Stimulated activated CD8-positive, alpha-beta memory T cell treated with anti-CD3 and anti-CD28 coated beads, Interleukin-4, amount 100 ng/mL, for 4 hours (primary cell): ENCODE measurements around the gene CCDC178.
"Not testable (repeated sequence)": the region's sequence is repeated elsewhere in the genome, so short reads cannot be mapped to it uniquely, and the experiment has no call there.

Experiments
- DNase-seq, 2 donors: peaks; one replicate each; pipeline ENCODE4 v3.0.0-alpha.2; 2020; ENCODE audit warnings: low read depth in 2 of 2, low spot score in 1 of 2

Gene CCDC178

DNA sequence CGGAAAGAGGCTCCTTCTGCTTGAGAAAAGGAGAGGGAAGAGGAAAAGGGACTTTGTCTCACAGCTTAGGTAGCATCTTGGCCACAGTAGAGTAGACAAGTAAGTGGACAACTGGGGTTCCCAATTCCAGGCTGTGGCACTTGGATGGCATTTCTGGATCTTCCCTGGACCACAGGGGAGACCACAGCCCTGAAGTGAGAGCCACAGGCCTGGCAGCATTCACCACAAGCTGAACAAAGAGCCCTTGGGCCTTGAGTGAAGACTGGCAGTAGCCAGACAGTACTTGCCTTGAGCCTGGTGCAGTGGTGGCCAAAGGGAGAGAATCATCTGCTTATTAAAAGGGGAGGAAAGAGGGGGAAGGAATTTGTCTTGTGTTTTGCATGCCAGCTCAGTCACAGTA lies 441.6 kb downstream of the CCDC178 start:
- DNase-seq, result no peak

GRCh38 chr18:32998285-32998684 lies 442.2 kb downstream of the CCDC178 start:
- no peak for DNase-seq

DNA sequence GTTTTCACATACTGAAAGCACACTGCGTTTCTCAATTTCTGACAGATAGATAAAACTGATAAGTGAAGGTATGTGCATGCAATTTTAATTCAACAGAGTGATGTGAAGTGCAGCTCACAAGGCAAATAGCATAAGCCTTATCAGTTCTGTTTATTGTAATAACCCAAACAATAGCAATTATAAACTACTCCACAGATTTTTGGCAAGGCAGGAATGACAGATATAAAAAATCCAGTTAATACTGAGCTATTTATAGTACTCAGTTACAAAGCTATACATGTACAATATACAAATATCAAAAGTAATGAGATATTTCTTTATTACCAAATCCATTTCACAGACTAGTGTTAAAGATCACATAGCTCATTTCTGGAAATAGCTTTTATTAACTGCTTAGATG lies 456.8 kb downstream of the CCDC178 start:
- DNase-seq, result no peak

DNA sequence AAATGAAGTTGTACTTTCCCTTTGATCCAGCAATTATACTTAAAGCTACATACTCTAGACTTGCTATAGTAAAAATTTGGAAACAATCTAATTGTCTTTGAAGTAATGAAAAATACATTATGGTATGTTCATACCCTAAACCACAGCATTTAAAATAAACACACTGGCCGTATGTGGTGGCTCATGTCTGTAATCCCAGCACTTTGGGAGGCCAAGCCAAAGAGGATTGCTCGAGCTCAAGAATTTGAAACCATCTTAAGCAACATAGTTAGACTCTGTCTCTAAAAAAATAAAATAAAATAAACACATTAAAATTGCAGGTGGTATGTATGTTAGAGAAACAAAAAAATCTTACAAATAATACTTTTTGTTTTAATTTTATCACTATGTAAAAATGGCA lies 459.6 kb downstream of the CCDC178 start:
- DNase-seq, result no peak

DNA sequence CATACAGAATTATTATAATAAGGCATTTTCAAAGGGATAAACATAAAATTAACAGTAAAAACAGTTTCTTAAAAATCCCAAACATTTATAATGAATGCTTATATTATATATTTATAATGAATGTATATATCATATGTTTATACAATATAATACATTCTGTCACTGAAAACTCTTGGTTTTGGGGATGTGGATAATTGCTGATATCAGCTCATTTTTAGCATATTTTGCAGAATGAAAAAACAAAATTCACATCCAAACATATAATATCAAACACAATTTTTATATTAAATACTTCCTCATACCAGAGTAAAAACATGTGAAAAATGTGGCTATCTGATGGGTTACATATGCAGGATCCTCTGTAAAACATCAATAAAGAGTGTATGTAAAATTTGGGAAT lies 465.0 kb downstream of the CCDC178 start:
- DNase-seq, result no peak

DNA sequence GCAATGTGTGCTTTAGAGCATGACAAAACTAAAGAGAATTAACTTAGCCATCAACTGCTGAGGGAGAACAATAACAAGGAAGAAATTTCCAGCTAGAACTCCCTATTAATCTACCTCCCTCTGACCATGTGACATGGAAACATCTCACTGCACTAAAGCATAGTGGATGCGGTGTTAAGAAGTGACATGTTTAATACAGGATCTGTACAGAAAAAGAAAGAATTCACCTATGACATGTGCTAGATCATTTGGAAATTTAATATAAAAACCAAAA lies 465.4 kb downstream of the CCDC178 start:
- no peak for DNase-seq

DNA sequence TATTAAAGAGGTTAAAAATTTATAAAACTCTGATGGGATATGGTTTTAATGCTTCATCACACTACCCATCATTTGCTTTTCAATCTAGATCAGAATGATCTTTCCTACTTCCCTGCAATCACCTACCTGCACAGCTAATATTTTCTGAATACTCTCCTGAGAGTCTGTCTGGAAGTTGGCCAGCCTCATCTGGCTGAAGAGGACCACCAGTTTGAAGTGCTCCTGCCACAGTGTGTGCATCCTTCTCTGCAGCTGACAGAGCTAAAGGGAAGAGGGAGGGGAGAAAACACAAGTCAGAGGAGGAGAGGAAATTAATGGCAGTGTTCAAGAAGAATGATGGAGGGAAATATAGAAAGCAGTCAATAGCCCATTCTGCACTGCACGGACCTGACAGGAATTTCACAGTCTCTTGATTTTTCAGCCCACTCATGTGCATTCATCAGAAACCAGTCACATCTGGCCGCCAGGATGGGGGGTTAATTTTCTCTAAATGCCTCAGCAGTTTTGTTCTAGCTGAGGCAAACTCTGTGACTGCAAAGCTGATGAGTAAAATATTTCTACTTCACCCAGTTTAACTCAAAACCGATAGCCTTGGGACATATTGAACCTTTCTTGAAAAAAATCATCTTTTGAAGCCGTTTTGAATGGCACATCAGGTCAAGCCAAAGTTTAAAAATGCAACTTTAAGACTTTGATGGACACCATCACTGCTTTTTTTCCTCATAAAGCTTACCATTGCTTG lies 465.9 kb downstream of the CCDC178 start:
- DNase-seq, result no peak

GRCh38 chr18:32968248-32968647 lies 472.3 kb downstream of the CCDC178 start:
- no peak for DNase-seq

GRCh38 chr18:32966141-32966540 lies 474.4 kb downstream of the CCDC178 start:
- DNase-seq, result no peak

DNA sequence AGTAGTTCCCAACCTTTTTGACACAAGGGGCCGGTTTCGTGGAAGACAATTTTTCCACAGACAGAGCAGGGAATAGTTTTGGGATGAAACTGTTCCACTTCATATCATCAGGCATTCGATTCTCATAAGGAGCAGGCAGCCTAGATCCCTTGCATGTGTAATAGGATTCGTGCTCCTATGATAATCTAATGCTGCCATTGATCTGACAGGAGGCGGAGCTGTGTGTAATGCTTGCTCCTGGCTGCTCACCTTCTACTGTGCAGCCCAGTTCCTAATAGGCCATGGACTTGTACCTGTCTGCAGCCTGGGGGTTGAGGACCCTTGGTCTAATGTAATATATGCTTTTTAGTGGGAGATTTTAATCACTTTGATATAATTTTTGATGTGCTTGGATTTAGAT lies 479.0 kb downstream of the CCDC178 start:
- no peak for DNase-seq

DNA sequence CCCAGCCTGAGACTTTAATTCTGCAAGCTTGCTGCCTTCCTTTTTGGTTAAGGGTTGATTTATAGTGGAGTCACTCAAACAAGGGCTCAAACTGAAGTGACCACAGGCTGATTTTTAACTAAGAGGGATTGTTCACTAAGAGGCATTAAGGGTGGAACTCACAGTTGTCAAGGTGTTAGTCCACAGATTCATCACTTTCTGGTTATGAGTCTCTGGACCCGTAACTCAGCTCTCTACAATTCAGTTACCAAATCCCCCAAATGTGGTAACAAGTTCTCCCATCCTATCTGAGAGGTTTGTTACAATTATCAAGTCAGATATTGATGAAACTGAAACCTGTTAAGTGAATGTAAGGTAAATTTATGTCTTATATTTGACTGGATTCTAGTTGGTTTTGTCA lies 481.8 kb downstream of the CCDC178 start:
- no peak for DNase-seq

- DNase-seq, result no peak
These were observed 483.8 kb downstream of the CCDC178 start for GRCh38 chr18:32956591-32957315.

- not testable (repeated sequence) for DNase-seq
These were observed 488.2 kb downstream of the CCDC178 start for GRCh38 chr18:32952318-32952717.

- DNase-seq, result no peak
These were observed 502.9 kb downstream of the CCDC178 start for GRCh38 chr18:32937597-32937996.

DNA sequence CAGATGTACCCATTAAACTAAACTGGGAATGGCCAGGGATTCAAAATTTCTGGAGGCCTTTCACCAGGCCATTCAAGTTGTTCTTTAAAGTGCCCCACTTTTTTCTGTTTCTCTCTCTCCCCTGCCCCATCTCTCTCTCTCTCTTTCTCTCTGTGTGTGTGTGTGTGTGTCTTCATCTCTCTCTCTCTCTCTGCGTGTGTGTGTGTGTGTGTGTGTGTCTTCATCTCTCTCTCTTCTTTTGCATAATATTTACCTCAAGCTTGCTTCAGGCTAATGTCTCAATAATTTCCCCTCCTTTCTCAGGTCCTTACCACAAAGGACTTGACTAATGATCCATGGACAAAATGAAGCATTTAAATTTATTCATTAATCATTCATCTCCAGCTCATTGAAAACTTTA lies 503.5 kb downstream of the CCDC178 start:
- no peak for DNase-seq

GRCh38 chr18:32934201-32934600 lies 506.3 kb downstream of the CCDC178 start:
- no peak for DNase-seq

- no peak for DNase-seq
These were observed 509.7 kb downstream of the CCDC178 start for GRCh38 chr18:32930695-32931301.

- DNase-seq, result no peak
These were observed 511.3 kb downstream of the CCDC178 start for GRCh38 chr18:32929213-32929612.

DNA sequence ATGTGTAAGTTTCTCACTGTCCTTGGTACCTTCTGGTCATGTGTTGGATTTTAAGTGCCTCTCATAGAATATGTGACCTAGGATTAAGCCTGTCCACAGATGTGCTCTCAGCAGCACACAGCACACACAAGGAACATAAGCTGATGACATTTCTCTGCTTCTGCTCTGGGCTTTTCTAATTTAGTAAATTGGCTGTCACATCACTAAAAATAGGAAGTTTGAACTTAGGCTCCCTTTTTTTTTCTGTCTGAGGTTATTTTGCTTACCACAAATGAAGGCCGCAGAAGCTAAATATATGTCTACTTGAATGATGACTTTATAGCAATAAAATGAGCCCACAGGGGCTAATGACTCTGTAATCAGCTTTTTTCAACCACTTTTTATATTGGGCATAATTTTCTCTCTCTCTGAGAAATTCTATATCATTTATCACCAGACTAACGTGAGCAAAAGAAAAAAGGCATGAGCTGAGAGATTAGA lies 517.5 kb downstream of the CCDC178 start:
- no peak for DNase-seq

- no peak for DNase-seq
These were observed 519.4 kb downstream of the CCDC178 start for GRCh38 chr18:32920796-32921787.

- DNase-seq, result no peak
These were observed 520.7 kb downstream of the CCDC178 start for GRCh38 chr18:32919799-32920198.
